Measurements from ENCODE around the gene MTX1. TPM values are rescaled to one million over a fixed set of nuclear protein-coding genes. Genes with fewer than 3 reads are reported as not detected.
A peak's percentile ranks its signal among the peaks of the same experiment; 100 is the strongest.

MTX1 gene
- total RNA-seq, 3 donors from 2014 or later (not counting 1 experiment from before 2014, with no cell fraction given): 22.3 to 28.5 (median 27.9) TPM

DNA sequence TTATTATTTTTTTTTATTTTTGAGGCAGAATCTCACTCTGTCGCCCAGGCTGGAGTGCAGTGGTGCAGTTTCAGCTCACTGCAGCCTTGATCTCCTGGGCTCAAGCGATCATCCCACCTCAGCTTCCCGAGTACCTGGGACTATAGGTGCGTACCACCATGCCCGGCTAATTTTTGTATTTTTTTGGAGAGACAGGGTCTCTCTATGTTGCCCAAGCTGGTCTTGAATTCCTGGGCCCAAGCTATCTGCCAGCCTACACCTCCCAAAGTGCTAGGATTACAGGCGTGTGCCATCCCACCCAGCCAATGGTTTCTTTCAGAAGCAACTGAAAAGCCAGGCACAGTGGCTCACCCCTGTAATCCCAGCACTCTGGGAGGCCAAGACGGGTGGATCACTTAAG is 37.7 kb upstream of the MTX1 start:
- TF ChIP-seq, protein P1, sequence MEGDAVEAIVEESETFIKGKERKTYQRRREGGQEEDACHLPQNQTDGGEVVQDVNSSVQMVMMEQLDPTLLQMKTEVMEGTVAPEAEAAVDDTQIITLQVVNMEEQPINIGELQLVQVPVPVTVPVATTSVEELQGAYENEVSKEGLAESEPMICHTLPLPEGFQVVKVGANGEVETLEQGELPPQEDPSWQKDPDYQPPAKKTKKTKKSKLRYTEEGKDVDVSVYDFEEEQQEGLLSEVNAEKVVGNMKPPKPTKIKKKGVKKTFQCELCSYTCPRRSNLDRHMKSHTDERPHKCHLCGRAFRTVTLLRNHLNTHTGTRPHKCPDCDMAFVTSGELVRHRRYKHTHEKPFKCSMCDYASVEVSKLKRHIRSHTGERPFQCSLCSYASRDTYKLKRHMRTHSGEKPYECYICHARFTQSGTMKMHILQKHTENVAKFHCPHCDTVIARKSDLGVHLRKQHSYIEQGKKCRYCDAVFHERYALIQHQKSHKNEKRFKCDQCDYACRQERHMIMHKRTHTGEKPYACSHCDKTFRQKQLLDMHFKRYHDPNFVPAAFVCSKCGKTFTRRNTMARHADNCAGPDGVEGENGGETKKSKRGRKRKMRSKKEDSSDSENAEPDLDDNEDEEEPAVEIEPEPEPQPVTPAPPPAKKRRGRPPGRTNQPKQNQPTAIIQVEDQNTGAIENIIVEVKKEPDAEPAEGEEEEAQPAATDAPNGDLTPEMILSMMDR (IDR thresholded peaks at IDR 0.05): no peak
- intact Hi-C loops (cut with micrococcal nuclease): no loop called here
- ATAC-seq (no peak), DNase-seq (no peak)
- H3K4me3 Mint-ChIP-seq: peak overlapping the region; percentile 17
- H3K27me3 Mint-ChIP-seq (ENCODE audit: low read depth in 2 of 2): peaks cover 0 to 11% of the 10 kb centered on the region in 2 donors
- peaks cover 18 to 44% of the 10 kb centered on the region in 2 donors for H3K4me1 Mint-ChIP-seq
- peaks cover 2% of the 10 kb centered on the region for H3K27me3 ChIP-seq (ENCODE audit: control insufficient read depth, insufficient read depth, low read length)
- no peaks in the 10 kb centered on the region for H3K9me3 ChIP-seq (ENCODE audit: control insufficient read depth, insufficient read depth, low read length)
- WGBS (ENCODE audit: insufficient coverage): 98% methylated on average over 7 of the region's 7 CpGs
- H3K9me3 Mint-ChIP-seq: no peaks in the 10 kb centered on the region
- peaks cover 14% of the 10 kb centered on the region for H3K36me3 ChIP-seq (ENCODE audit: control insufficient read depth, insufficient read depth, low read length)
- H3K27ac ChIP-seq (ENCODE audit: low read length): no peak overlapping the region
- H3K4me3 ChIP-seq (ENCODE audit: low read length): no peak overlapping the region
- H3K4me1 ChIP-seq (ENCODE audit: control insufficient read depth, insufficient read depth, low read length): peaks cover 41% of the 10 kb centered on the region
- peak overlapping the region in 1 of 2 donors; percentile 20 for H3K27ac Mint-ChIP-seq
- no peaks in the 10 kb centered on the region for H3K36me3 Mint-ChIP-seq

DNA sequence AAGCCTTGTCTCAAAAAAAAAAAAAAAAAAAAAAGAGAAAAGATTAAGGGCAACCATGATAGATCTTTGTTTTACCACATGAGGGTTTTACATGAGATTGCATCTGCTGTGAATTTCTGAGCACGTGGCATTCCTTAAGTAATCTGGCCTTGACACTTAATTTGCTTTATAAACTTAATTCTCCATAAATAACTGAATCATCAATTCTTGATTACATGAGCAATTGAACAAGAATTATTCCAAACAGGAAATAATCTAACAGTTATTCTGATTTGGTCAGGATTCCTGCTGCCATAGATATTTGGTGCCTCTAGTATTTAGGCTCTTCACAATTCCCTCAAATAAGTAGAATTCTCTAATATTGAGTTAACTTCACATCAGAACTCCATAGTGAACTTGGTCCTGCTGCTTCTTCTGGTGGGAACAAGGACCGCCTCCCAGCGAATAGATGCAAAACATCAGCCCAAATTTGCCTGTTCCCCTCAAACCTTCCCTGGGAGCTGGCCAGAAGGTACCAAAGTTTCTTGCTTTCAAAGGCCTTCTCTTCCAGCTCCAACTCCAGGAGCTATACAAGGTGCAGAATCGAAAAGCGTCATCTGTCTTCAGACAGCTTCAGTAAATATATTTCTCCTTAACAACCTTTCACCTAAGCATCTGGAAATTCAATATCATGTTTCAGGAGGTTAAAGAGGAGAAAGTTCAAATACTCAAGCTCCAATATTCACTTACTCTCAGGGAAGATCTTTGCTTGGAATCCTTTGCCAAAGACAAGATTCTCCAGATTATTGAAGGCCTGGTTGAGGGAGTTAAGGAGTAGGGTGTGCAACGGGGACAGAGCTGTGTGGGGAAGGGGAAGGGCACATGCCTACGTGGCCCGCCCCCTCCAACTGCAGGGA is 36.4 kb upstream of the MTX1 start:
- peaks cover 0 to 8% of the 10 kb centered on the region in 2 donors for H3K27me3 Mint-ChIP-seq (ENCODE audit: low read depth in 2 of 2)
- Histone ChIP-seq H3K4me1 (ENCODE audit: control insufficient read depth, insufficient read depth, low read length) (peaks cover 42% of the 10 kb centered on the region), H3K9me3 (ENCODE audit: control insufficient read depth, insufficient read depth, low read length) (no peaks in the 10 kb centered on the region), H3K27ac (ENCODE audit: low read length) (peak overlapping the region; percentile 89), H3K4me3 (ENCODE audit: low read length) (peak overlapping the region; percentile 68), H3K27me3 (ENCODE audit: control insufficient read depth, insufficient read depth, low read length) (no peaks in the 10 kb centered on the region), H3K36me3 (ENCODE audit: control insufficient read depth, insufficient read depth, low read length) (peaks cover 14% of the 10 kb centered on the region)
- H3K4me1 Mint-ChIP-seq: peaks cover 27 to 48% of the 10 kb centered on the region in 2 donors
- peak overlapping the region; percentile 95 for H3K4me3 Mint-ChIP-seq
- peak in 1 of 2 donors; percentile 12 for DNase-seq
- TF ChIP-seq, protein P1 (IDR thresholded peaks at IDR 0.05): no peak
- WGBS (ENCODE audit: insufficient coverage): 49% methylated on average over 8 of the region's 8 CpGs
- intact Hi-C loops (cut with micrococcal nuclease): loop anchor here (2.0 kb wide), 1 partner anchor 87 kb away; no protein-coding TSS in a partner anchor
- no peaks in the 10 kb centered on the region for H3K9me3 Mint-ChIP-seq
- peak overlapping the region; percentile 95 to 99 for H3K27ac Mint-ChIP-seq
- H3K36me3 Mint-ChIP-seq: no peaks in the 10 kb centered on the region
- ATAC-seq: peak in 2 of 3 donors; percentile 22 to 24

DNA sequence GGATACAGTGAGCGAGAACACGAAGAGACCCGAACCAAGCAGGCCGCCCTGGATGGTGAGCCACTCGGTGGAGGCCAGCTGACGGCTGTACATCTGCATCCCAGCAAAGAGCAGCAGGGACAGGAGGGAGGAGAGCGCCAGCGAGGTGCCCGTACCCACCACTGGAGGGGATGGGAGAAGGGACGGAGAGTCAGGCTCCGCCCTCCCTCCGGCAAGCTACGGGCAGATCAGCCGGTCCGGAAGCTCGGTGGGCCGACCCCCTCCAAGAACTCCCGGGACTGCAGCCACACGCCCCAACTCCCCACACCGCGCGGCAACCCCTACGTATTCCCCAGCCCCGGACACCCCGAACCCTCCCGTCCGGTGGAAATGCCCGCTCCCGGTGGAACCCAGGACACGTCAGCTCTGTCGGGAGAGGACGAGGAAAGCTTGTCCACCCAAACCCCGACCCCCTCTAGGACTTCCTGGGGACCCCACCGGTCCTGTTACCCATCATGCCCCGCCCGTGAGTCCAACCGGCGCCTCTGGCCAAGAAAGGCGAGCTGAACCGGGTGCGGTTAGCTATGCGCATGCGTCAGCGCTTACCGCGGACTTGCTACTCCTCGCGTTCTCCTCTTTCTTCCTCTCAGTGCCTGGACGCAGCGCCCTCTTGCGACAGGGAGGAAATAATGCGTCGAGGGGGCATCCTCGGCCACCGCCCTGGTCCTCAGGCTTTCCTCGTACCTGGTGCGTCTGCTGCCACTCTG is 35.6 kb upstream of the MTX1 start, which contains the start of gene KRTCAP2:
Gene KRTCAP2 (minus strand): TSS at position 573 of the 746 bp plus-strand sequence. CDS start 80 bp downstream, at position 493.
- H3K27ac ChIP-seq (ENCODE audit: low read length): peak within 1 kb of the TSS; percentile 89
- H3K27ac Mint-ChIP-seq: peak within 1 kb of the TSS; percentile 95 to 99
- no peaks in the 10 kb centered on the region for H3K27me3 ChIP-seq (ENCODE audit: control insufficient read depth, insufficient read depth, low read length)
- H3K4me3 Mint-ChIP-seq: peak within 1 kb of the TSS; percentile 95
- no peaks in the 10 kb centered on the region for H3K9me3 Mint-ChIP-seq
- peaks cover 34% of the 10 kb centered on the region for H3K4me1 ChIP-seq (ENCODE audit: control insufficient read depth, insufficient read depth, low read length)
- peaks cover 14% of the 10 kb centered on the region for H3K36me3 ChIP-seq (ENCODE audit: control insufficient read depth, insufficient read depth, low read length)
- under 1% methylated on average over 57 of the region's 57 CpGs for WGBS (ENCODE audit: insufficient coverage)
- peaks cover 28 to 41% of the 10 kb centered on the region in 2 donors for H3K4me1 Mint-ChIP-seq
- H3K4me3 ChIP-seq (ENCODE audit: low read length): peak within 1 kb of the TSS; percentile 68
- peak; percentile 89 to 98 for DNase-seq
- peak; percentile 82 to 93 (median 85) for ATAC-seq
- TF ChIP-seq, protein P1 (IDR thresholded peaks at IDR 0.05): peak; percentile 94
- intact Hi-C loops (cut with micrococcal nuclease): loop anchor here (2.0 kb wide), 1 partner anchor 88 kb away; no protein-coding TSS in a partner anchor
- no peaks in the 10 kb centered on the region for H3K9me3 ChIP-seq (ENCODE audit: control insufficient read depth, insufficient read depth, low read length)
- no peaks in the 10 kb centered on the region for H3K36me3 Mint-ChIP-seq
- H3K27me3 Mint-ChIP-seq (ENCODE audit: low read depth in 2 of 2): peaks cover 0 to 5% of the 10 kb centered on the region in 2 donors

All from natural killer cell (primary cell).